Amygdala (tissue), 56 donors: ENCODE measurements around the gene ANKRD17.
"Not testable (repeated sequence)": the region's sequence is repeated elsewhere in the genome, so short reads cannot be mapped to it uniquely, and the experiment has no call there.

ENCODE experiments used
- DNase-seq, 56 donors: peaks; one replicate each; lab custom pipeline; 2025; lab: John Stamatoyannopoulos, UW

Gene ANKRD17, protein sequence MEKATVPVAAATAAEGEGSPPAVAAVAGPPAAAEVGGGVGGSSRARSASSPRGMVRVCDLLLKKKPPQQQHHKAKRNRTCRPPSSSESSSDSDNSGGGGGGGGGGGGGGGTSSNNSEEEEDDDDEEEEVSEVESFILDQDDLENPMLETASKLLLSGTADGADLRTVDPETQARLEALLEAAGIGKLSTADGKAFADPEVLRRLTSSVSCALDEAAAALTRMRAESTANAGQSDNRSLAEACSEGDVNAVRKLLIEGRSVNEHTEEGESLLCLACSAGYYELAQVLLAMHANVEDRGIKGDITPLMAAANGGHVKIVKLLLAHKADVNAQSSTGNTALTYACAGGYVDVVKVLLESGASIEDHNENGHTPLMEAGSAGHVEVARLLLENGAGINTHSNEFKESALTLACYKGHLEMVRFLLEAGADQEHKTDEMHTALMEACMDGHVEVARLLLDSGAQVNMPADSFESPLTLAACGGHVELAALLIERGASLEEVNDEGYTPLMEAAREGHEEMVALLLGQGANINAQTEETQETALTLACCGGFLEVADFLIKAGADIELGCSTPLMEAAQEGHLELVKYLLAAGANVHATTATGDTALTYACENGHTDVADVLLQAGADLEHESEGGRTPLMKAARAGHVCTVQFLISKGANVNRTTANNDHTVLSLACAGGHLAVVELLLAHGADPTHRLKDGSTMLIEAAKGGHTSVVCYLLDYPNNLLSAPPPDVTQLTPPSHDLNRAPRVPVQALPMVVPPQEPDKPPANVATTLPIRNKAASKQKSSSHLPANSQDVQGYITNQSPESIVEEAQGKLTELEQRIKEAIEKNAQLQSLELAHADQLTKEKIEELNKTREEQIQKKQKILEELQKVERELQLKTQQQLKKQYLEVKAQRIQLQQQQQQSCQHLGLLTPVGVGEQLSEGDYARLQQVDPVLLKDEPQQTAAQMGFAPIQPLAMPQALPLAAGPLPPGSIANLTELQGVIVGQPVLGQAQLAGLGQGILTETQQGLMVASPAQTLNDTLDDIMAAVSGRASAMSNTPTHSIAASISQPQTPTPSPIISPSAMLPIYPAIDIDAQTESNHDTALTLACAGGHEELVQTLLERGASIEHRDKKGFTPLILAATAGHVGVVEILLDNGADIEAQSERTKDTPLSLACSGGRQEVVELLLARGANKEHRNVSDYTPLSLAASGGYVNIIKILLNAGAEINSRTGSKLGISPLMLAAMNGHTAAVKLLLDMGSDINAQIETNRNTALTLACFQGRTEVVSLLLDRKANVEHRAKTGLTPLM (N-terminal part only)

DNA sequence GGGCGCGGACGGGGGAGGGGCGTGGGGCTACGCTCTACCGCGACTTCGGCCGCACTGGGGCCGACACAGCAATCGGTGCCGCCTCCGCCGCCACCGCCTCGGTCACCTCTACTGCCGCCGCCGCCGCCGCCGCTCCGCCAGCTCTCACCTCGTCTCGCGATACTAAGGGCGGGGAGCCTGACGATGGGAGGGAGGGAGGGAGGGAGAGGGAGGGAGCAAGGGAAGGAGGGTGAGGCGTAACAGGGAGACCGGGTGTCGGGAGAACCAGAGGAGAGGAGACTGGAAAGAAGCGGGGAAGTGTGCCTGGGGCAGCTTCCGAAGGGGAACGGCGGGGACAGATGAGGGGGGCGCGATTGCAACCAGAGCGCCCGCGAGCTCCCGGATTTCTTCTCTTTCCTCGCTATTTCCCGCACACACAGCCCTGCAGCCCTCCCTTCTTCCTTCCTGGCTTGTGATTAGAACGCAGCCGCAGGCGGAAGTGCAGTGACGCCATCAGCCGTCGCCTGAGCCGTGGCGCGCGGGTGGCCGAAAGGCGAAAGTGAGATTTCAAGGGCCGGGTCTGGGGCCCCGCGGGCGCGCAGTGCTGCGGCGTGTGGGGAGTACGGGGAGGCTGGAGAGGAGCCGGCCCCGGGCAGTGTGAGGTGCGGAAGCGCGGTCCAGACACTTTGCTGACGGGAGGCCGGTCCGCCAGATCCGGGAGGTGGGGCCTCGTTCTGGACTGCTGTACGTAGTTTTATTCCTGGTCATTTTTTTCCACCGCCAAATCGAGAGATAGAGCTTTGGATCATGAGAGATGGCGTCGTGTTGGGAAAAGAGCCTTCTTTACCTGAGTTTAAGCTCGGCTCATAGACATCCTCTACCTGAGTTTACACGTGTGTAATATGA, at the start of gene ANKRD17:
TSS of gene ANKRD17 (minus strand) at position 113 of the 885 bp plus-strand sequence. CDS start 130 bp downstream, outside the sequence.
- peak; percentile 60 to 98 (median 88) for DNase-seq

DNA sequence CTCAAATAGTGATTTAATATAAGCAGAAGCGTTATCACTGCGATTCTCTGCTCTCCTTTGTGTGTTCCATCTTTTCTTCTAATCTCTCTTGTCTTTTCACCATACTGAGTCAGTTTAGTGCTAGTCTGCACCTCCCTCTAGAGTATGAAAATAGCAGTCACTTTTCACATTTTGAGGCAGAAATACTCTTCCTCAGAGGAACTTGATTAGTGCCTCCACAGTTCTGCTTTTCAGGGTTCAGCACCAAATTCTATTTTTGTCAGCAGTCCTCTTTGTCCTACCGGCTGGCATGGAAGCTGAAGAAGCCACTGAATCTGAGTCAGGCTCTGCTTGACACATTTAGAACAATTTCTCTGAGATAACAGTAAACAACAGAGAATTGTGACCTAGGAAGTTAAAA, 49.7 kb upstream of the ANKRD17 start:
- DNase-seq: peak in 16 of 56 donors; percentile 1 to 44 (median 14)

DNA sequence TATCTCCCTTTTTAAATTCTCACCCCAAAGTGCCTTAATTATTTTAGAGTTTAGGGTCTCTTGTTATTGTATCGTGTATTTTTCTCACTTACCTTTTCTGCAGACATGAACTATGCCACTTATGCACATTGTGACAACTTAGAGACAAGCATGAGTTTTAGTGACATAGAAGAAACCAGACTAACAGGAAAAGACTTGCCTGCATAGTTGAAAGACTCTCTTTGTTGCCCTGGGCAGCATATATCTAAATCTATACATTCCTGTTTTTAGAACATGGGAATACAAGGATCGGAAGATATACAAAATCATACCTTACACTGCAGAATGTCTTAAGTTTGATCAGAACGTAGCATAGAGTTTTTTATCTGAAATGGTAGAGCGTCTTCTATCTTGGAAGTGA, 45.1 kb upstream of the ANKRD17 start:
- no peak for DNase-seq

DNA sequence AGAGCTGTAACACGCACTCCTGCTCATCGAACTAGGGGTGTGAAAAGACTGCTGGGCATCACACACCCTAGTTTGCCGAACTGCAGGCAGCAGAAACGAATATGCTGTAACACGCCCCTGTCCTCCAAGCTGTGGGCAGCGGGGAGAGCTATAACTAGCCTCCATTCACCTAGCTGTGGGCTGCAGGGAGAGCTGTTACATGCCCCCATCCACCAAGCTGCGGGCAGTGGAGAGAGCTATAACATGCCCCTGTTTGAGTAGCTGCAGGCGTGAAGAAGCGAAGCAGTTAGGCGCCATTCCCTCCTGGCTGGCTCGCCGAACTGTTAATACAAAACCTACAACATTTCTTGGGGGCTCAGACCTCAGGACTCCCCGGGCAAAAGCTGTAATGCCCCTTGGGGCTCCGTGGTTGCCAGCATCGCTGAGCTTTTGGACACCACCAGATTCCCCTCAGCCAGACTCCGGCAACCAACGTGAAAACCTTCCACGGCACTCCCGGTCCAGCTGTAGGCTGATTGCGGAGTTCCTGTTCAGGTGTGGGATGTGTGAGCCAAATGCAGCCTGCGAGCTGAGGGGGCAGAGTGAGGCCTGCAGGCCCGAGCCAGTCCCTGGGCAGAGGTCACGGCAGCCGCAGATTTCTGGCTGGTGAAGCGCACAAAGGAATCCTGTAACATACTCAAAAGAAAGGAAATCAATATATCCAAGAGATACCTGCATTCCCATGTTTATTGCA, 41.1 kb upstream of the ANKRD17 start:
- DNase-seq: no peak

DNA sequence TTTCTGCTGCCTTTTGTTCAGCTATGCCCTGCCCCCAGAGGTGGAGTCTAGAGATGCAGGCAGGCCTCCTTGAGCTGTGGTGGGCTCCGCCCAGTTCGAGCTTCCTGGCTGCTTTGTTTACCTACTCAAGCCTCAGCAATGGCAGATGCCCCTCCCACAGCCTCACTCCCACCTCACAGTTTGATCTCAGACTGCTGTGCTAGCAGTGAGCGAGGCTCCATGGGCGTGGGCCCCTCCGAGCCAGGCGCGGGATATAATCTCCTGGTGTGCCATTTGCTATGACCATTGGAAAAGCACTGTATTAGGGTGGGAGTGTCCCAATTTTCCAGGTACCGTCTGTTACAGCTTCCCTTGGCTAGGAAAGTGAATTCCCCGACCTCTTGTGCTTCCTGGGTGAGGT, 34.1 kb upstream of the ANKRD17 start:
- not testable (repeated sequence) for DNase-seq

DNA sequence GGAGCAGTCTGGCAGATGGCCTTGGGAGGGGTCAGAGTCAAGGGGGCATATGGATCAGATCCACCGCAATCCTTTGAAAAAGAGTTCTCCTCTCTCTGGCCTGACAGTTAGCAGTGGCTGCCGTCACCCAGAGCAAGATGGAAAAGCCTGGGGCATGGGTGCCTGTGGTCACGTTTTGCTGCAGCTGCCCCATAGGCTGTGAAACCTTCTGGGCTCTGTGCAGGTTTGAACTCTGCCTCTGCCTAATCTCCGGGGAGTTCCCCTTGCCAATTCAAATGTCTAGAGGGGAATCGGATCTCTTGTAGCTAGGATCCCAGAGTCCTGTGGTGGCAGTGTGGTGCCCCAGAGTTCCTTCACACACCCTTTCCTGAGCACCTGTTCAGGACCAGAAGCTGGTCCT, 23.4 kb upstream of the ANKRD17 start:
- DNase-seq: no peak

DNA sequence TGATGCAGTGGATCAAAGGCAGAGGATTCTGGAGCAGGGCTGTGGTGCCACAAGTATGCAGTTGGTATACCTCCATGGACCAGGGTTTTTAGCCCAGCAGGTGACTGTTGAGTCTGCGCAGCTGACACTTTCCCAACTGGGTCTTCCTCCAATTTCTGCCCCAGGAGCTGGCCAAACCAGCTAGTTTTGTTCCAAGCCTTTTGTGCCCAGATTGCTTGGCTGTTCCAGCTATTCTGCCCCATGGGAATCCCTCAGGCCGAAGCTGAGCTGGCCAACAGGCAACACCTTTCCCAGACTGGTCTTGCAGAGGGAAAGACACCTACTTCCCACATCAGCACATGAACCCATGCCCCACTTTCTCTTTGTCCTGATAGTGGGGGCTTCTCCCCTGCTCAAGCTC, 22.8 kb upstream of the ANKRD17 start:
- peak in 4 of 56 donors; percentile 1 to 17 (median 13) for DNase-seq

DNA sequence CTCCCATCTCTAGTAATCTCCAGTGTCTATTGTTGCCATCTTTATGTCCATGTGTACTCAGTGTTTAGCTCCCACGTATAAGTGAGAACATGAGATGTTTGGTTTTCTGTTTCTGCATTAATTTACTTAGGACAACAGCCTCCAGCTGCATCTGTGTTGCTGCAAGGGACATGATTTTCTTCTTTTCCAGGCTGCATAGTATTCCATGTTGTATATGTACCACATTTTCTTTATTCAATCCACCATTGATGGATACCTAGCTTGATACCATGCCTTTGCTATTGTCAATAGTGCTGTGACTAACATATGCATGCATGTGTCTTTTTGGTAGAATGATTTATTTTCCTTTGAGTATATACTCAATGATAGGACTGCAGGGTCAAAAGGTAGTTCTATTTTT, 18.6 kb upstream of the ANKRD17 start:
- no peak for DNase-seq

DNA sequence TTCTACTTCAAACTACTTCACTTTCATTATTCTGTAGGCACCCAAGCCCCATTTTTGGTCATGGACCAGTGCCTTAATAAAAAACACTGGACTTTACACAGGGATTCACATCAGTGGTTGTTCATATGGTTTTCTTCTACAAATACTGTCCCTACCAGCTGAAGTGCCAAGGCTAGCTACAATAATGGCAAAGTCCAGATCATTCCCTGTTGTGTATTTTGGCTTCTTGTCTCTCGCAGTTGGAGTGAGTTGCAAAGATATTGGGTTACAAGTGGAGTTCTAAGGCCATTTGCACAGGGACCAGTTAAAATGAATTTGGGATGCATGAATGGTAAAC, 16.7 kb upstream of the ANKRD17 start:
- no peak for DNase-seq

DNA sequence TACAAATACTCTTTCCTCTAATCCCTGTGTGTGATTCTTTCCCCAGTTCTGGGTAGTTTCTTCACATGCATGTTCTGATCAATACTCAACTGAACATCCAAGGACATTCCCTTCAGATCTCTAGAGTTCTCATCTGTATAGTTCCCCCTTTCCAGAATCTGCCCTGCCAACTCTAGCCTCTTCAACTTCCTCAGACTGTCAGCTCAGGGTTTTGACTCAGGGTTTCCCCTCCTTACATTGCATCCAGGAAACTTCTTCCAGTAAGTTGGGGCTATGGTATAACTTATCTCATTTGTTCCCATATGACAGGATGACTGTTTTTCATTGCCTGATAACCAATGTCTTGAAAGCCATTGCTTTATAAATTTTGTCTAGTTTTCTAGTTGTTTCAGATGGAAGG, 14.2 kb upstream of the ANKRD17 start:
- no peak for DNase-seq

DNA sequence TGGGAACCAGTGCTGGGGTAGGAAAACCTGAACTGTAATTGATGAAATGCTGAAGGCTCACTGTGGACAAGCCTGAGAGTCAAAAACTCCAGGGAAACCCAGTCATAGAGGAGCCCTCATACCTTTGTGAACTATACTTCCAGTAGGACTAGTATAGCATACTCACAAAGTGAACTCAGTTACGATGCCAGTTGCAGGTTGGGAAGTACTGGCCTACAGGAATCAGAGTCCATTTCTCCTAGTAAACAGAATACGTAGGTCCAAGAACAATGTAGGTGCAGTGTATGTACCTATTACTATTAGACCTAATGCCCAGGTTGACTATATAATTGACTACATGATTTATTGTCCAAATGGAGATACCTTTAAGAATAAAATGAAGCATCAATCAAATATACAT, 8.5 kb upstream of the ANKRD17 start:
- no peak for DNase-seq

DNA sequence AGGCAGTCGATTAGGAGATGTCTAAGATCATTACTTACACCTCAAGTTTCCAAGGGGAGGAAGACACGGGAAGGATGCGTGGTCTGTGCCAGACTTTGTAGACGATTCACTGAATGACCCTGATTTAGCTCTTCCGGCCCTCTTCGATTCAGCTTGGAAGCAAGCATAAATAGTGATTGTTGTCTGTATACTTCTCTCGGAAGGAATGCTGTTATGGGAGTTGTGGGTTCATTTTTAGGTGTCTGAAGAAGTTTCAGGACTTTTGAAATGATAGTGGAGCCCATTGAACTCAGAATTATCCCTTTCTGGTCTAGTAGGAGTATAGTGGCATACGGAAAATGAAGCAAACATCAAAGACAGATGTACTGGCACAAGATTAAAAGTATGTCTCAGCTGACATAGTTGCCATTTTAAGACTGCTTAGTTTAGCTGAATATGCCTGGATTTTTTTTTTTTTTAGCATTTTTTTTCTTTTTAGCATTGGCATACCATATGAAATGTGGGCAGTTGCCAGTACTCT, 1.0 kb upstream of the ANKRD17 start:
- DNase-seq: peak in 2 of 56 donors; percentile 26 to 50

DNA sequence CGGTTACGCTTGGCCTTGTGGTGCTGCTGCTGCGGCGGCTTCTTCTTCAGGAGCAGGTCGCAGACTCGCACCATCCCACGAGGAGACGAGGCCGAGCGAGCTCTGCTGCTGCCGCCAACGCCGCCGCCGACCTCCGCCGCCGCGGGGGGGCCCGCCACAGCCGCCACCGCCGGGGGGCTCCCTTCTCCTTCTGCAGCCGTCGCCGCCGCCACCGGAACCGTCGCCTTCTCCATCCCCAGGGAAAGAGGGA, 237 bp downstream of the ANKRD17 start:
- DNase-seq: peak in 21 of 56 donors; percentile 50 to 92 (median 86)

DNA sequence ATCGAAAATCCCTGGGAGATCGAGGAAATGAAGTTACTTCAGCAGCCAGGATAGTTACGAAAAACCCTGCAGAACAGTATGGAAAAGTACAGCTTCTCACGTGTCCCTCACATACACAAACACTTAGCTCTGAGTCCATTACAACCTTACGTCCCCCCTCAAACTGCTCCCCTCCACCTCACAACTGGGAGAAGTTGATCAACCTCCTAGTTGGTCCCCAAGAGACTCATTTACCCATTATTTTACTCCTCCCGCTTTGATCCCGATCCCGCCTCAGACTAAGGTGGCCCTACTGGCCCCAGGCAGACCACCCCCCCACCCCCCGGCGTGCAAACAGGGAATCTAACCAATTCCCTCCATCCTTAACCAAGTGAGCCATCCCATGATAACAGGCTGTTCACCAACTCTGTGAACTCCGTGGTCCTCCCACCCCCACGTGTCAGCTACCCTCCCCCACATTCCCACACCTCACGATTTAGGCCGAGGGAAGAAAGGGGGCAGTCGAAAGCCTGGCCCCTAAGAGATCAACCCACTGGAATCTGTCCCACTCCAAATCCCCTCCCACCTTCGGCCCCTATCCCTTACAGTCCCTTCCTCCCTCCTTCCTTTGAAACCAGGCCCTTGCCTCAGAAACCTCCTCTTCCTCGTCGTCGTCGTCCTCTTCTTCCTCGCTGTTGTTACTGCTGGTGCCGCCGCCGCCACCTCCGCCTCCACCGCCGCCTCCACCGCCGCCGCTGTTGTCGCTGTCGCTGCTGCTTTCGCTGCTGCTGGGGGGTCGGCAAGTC, 755 bp downstream of the ANKRD17 start:
- DNase-seq: peak in 15 of 56 donors; percentile 19 to 59 (median 33)

DNA sequence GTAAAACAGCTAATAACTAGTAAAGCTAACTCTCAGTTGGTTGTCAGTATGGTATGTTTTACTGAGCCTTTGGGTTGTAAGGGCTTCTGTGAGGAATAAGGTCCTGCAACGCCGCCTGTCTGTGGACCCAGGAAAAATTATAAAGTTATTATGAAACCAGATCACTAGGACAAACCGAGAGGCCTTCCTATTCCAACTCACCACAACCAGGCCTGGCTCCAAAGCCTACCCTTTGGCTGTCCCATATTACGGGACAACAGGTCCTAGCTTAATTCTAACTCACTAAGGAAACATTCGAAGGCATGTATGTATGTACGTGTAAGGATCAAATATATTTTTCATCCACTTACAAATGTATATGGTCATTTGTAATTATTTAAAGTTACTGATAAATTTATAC, 1.4 kb downstream of the ANKRD17 start:
- peak in 49 of 56 donors; percentile 2 to 94 (median 46) for DNase-seq

DNA sequence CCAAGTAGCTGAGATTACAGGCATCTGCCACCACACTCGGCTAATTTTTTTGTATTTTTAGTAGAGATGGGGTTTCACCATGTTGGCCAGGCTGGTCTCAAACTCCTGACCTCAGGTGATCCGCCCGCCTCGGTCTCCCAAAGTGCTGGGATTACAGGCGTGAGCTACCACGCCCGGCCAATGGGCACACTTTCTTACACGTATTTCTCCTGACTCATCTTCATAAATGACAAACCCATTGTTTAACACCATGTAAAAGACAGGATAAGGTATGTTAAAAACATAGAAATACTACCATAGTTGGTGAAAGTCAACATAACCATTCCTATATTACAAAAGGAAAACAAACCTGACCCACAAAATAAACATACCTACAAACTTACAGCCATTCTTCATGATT, 2.8 kb downstream of the ANKRD17 start:
- not testable (repeated sequence) for DNase-seq

DNA sequence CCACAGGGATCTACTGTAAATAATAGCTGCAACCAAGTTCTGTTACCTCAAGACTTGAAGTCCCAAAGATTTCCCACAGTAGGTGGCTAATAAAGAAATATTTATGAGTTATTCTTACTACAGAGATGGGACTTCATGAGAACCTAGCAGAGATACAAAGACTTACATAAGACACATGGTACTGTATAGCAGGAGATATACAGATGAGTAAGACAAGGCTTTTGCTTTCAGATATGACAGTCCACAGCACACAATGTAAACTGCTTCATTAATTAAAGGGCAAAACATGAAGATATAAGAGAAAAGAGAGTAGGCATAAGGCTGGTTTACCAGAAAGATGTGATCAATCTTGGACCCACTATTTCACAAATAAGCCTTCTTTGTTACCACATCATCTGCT, 6.6 kb downstream of the ANKRD17 start:
- DNase-seq: no peak

DNA sequence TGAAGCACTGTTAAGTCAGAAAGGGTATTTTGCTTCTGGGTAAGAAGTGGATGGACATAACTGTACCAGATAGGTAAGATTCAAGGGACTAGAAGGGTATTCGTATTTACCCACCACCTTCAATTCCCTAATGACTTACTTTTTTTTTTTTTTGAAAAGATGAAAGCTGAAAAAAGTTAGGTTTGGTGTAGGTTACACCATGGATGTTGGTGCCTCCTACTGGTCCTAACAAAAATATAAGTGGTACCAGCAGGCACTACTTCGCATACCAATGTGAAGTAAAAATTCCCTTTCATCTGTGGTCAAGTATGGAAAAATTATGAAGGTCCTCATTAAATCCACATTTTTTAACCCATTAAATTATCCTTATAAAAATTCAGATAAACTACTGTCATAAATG, 7.2 kb downstream of the ANKRD17 start:
- DNase-seq: no peak
